CD4-positive, alpha-beta T cell (primary cell): ENCODE results near the gene SCFD2. TPM values are rescaled to one million over a fixed set of nuclear protein-coding genes. Genes with fewer than 3 reads are reported as not detected.

Source experiments
- ATAC-seq: fragments of 200-7000 bp; cut with Tn5 transposase; one replicate; pipeline ENCODE4 v1.10.0; 2022; ENCODE audit warnings: mild to moderate bottlenecking; ENCODE audit not compliant: poor library complexity
- CTCF ChIA-PET: fragments of 350-600 bp; sonication (Branson Sonifier 250); formaldehyde crosslinking; loops from one replicate; lab custom pipeline; 2021; ENCODE audit warnings: antibody characterized with exemption, inconsistent platforms; lab: Charles Lee
- POLR2A ChIA-PET: fragments of 350-600 bp; sonication (Branson Sonifier 250); formaldehyde crosslinking; loops from one replicate; lab custom pipeline; 2021; ENCODE audit warnings: antibody characterized with exemption, inconsistent platforms; lab: Charles Lee
- DNase-seq, 14 experiments: peaks; one replicate each; pipeline ENCODE4 v3.0.0-alpha.2; 2013 to 2020; ENCODE audit warnings: mixed read lengths in 2 of 14
- H3K27ac ChIP-seq, 2 donors: one replicate each; pipeline versions ENCODE4 v1.5.1 to v1.7.0; 2013; ENCODE audit warnings: low read length in 2 of 2, low read depth in 1 of 2, mild to moderate bottlenecking in 1 of 2
- H3K27me3 ChIP-seq, 2 experiments: 1 replicate in 1 of 2; 2 replicates in 1 of 2; pipeline versions ENCODE4 v1.6.1 to v1.7.0; 2013; ENCODE audit warnings: low read length in 2 of 2, control low read depth in 1 of 2, mild to moderate bottlenecking in 1 of 2, moderate library complexity in 1 of 2; ENCODE audit not compliant: insufficient read depth in 2 of 2, control insufficient read depth in 1 of 2
- H3K36me3 ChIP-seq: one replicate; pipeline ENCODE4 v1.6.1; 2013; ENCODE audit warnings: low read length, control low read depth; ENCODE audit not compliant: insufficient read depth
- H3K4me1 ChIP-seq: one replicate; pipeline ENCODE4 v1.6.1; 2013; ENCODE audit warnings: low read length, control low read depth; ENCODE audit not compliant: insufficient read depth
- H3K4me3 ChIP-seq: one replicate; pipeline ENCODE4 v1.5.1; 2013; ENCODE audit warnings: mild to moderate bottlenecking, low read length, moderate library complexity
- H3K9me3 ChIP-seq, 2 experiments: 1 replicate in 1 of 2; 2 replicates in 1 of 2; pipeline versions ENCODE4 v1.6.1 to v1.7.0; 2013; ENCODE audit warnings: low read length in 2 of 2, mild to moderate bottlenecking in 2 of 2, control low read depth in 1 of 2, moderate library complexity in 1 of 2; ENCODE audit not compliant: control insufficient read depth in 1 of 2, insufficient read depth in 1 of 2
- H3K27ac Mint-ChIP-seq: one replicate; pipeline ENCODE4 v1.8.0; 2020; ENCODE audit warnings: mixed read lengths
- H3K27me3 Mint-ChIP-seq: one replicate; pipeline ENCODE4 v1.8.0; 2021; ENCODE audit warnings: mixed read lengths
- H3K36me3 Mint-ChIP-seq: one replicate; pipeline ENCODE4 v1.8.0; 2021; ENCODE audit warnings: low read depth, mixed read lengths
- H3K4me1 Mint-ChIP-seq: one replicate; pipeline ENCODE4 v1.8.0; 2021; ENCODE audit warnings: low read depth, mixed read lengths
- H3K4me3 Mint-ChIP-seq: one replicate; pipeline ENCODE4 v1.8.0; 2020; ENCODE audit warnings: mild to moderate bottlenecking, mixed read lengths
- H3K9me3 Mint-ChIP-seq: one replicate; pipeline ENCODE4 v1.8.0; 2020; ENCODE audit warnings: mixed read lengths
- CTCF ChIP-seq: fragments of 200-600 bp; IDR thresholded peaks from one replicate; pipeline ENCODE4 v1.8.0; 2022; ENCODE audit warnings: antibody characterized with exemption, mild to moderate bottlenecking
- intact Hi-C, 2 experiments: fragments of 100-400 bp; cut with DNase I in 1 of 2; cut with micrococcal nuclease in 1 of 2; formaldehyde crosslinking; loops; one replicate each; pipeline versions ENCODE4 v1.15.1 to v1.9.0; 2023 to 2025; cut with DNase I, micrococcal nuclease
- total RNA-seq, 174 experiments: library from RNA in 2 of 174; stranded (reverse) in 2 of 174; gene quantifications; one replicate each; pipeline ENCODE4 v1.2.3 and lab custom pipeline; 2021 to 2026

Gene SCFD2
- total RNA-seq, 2 experiments from 2014 or later: 15.4 to 17.6 TPM

GRCh38 chr4:53116954-53117353, 248.9 kb downstream of the SCFD2 start:
- H3K27me3 ChIP-seq: no peaks in the 10 kb centered on the region
- no peaks in the 10 kb centered on the region for H3K36me3 ChIP-seq
- Mint-ChIP-seq H3K27me3 (no peaks in the 10 kb centered on the region), H3K4me3 (no peak overlapping the region), H3K4me1 (peaks cover 28% of the 10 kb centered on the region), H3K9me3 (no peaks in the 10 kb centered on the region), H3K27ac (no peak overlapping the region), H3K36me3 (peaks cover 34% of the 10 kb centered on the region)
- no peak overlapping the region for H3K4me3 ChIP-seq
- no peaks in the 10 kb centered on the region for H3K9me3 ChIP-seq
- intact Hi-C loops: no loop called here
- ChIA-PET CTCF (no interaction called here), POLR2A (no interaction called here)
- no peak for DNase-seq
- no peak for ATAC-seq
- H3K4me1 ChIP-seq: no peaks in the 10 kb centered on the region
- TF ChIP-seq CTCF: no peak
- no peak overlapping the region for H3K27ac ChIP-seq

- CTCF ChIA-PET: no interaction called here
- Histone ChIP-seq H3K4me1 (no peaks in the 10 kb centered on the region), H3K27me3 (no peaks in the 10 kb centered on the region), H3K9me3 (no peaks in the 10 kb centered on the region), H3K27ac (no peak overlapping the region), H3K36me3 (no peaks in the 10 kb centered on the region), H3K4me3 (no peak overlapping the region)
- Mint-ChIP-seq H3K4me1 (peaks cover 27% of the 10 kb centered on the region), H3K27ac (no peak overlapping the region), H3K27me3 (no peaks in the 10 kb centered on the region), H3K36me3 (peaks cover 62% of the 10 kb centered on the region), H3K4me3 (no peak overlapping the region), H3K9me3 (peaks cover 6% of the 10 kb centered on the region)
- TF ChIP-seq CTCF: no peak
- DNase-seq (no peak), ATAC-seq (no peak)
- POLR2A ChIA-PET: no interaction called here
- intact Hi-C loops: no loop called here
Observed at GRCh38 chr4:53113431-53114225, 252.2 kb downstream of the SCFD2 start.

GRCh38 chr4:53105313-53105712, 260.5 kb downstream of the SCFD2 start:
- H3K4me3 Mint-ChIP-seq: no peak overlapping the region
- CTCF ChIA-PET: no interaction called here
- H3K27me3 Mint-ChIP-seq: no peaks in the 10 kb centered on the region
- POLR2A ChIA-PET: no interaction called here
- H3K4me1 Mint-ChIP-seq: peaks cover 11% of the 10 kb centered on the region
- H3K27ac Mint-ChIP-seq: no peak overlapping the region
- Histone ChIP-seq H3K36me3 (no peaks in the 10 kb centered on the region), H3K4me1 (no peaks in the 10 kb centered on the region), H3K27ac (no peak overlapping the region), H3K9me3 (no peaks in the 10 kb centered on the region), H3K4me3 (no peak overlapping the region), H3K27me3 (no peaks in the 10 kb centered on the region)
- no peak for ATAC-seq
- TF ChIP-seq CTCF: no peak
- H3K9me3 Mint-ChIP-seq: peaks cover 17% of the 10 kb centered on the region
- intact Hi-C loops: no loop called here
- peaks cover 79% of the 10 kb centered on the region for H3K36me3 Mint-ChIP-seq
- no peak for DNase-seq
